Stimulated activated naive B cell treated with anti-CD40 and anti-IgM and Interleukin-4, amounts not matched to agents 10 μg/mL and 1 μg/mL and 100 μg/mL, for 72 hours (primary cell): ENCODE measurements around the gene SPARC.
"Not testable (repeated sequence)": the region's sequence is repeated elsewhere in the genome, so short reads cannot be mapped to it uniquely, and the experiment has no call there.

ENCODE experiments used
- ATAC-seq, 2 donors: fragments of 150-1000 bp; cut with Tn5 transposase; replicated peaks; 2 replicates each; pipeline ENCODE4 v1.10.0; 2021; ENCODE audit warnings: moderate library complexity in 1 of 2
- DNase-seq: peaks from one replicate; pipeline ENCODE4 v3.0.0; 2021
- H3K27ac Mint-ChIP-seq: one replicate; pipeline ENCODE4 v1.8.0; 2022; ENCODE audit warnings: mild to moderate bottlenecking, mixed read lengths
- H3K27me3 Mint-ChIP-seq, 2 donors: one replicate each; pipeline ENCODE4 v1.8.0; 2022; ENCODE audit warnings: mixed read lengths in 2 of 2
- H3K36me3 Mint-ChIP-seq, 2 donors: one replicate each; pipeline ENCODE4 v1.8.0; 2022; ENCODE audit warnings: mixed read lengths in 2 of 2, mild to moderate bottlenecking in 1 of 2
- H3K4me1 Mint-ChIP-seq, 2 donors: one replicate each; pipeline ENCODE4 v1.8.0; 2022; ENCODE audit warnings: mixed read lengths in 2 of 2, mild to moderate bottlenecking in 1 of 2
- H3K4me3 Mint-ChIP-seq, 2 donors: one replicate each; pipeline ENCODE4 v1.8.0; 2022; ENCODE audit warnings: mild to moderate bottlenecking in 2 of 2, mixed read lengths in 2 of 2, moderate library complexity in 1 of 2
- H3K9me3 Mint-ChIP-seq, 2 donors: one replicate each; pipeline ENCODE4 v1.8.0; 2022; ENCODE audit warnings: mixed read lengths in 2 of 2, mild to moderate bottlenecking in 1 of 2

Gene SPARC

GRCh38 chr5:151718153-151718552 lies 31.4 kb upstream of the SPARC start:
- Mint-ChIP-seq H3K36me3 (peaks cover 2 to 3% of the 10 kb centered on the region in 2 donors), H3K27me3 (peaks cover 0 to 6% of the 10 kb centered on the region in 2 donors), H3K27ac (no peak overlapping the region), H3K9me3 (no peaks in the 10 kb centered on the region), H3K4me1 (peaks cover 22 to 37% of the 10 kb centered on the region in 2 donors), H3K4me3 (no peak overlapping the region)
- DNase-seq (no peak), ATAC-seq (no peak)

DNA sequence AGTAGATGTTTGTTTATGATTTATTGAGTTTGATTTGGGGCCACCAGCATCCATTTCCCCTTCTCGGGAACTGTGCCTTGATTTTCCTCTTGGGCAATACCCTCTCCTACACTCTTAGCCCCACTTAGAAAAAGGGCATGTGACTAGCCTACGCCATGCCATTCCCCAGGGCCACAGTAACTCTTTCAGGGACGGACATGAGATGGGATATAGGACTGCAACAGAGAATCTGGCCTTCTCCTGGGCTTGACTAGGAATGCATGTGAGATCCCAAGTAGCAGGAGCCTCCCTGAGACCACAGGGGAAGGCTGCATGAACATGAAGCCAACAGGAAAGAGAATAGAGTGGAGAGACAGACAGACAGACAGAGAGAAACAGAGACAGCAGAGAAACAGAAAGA lies 30.7 kb upstream of the SPARC start:
- peaks cover 0 to 13% of the 10 kb centered on the region in 2 donors for H3K27me3 Mint-ChIP-seq
- H3K9me3 Mint-ChIP-seq, result peaks cover 1 to 2% of the 10 kb centered on the region in 2 donors
- H3K4me1 Mint-ChIP-seq, result peaks cover 20 to 29% of the 10 kb centered on the region in 2 donors
- DNase-seq (no peak), ATAC-seq (no peak)
- no peak overlapping the region for H3K4me3 Mint-ChIP-seq
- H3K27ac Mint-ChIP-seq, result peak overlapping the region; percentile 4
- peaks cover 2 to 7% of the 10 kb centered on the region in 2 donors for H3K36me3 Mint-ChIP-seq

GRCh38 chr5:151709109-151709735 lies 22.5 kb upstream of the SPARC start:
- ATAC-seq (no peak), DNase-seq (no peak)
- H3K4me3 Mint-ChIP-seq, result no peak overlapping the region
- H3K27ac Mint-ChIP-seq, result no peak overlapping the region
- H3K27me3 Mint-ChIP-seq, result peaks cover 0 to 13% of the 10 kb centered on the region in 2 donors
- H3K36me3 Mint-ChIP-seq, result peaks cover 0 to 4% of the 10 kb centered on the region in 2 donors
- H3K4me1 Mint-ChIP-seq, result peaks cover 2 to 6% of the 10 kb centered on the region in 2 donors
- H3K9me3 Mint-ChIP-seq, result peaks cover 5 to 7% of the 10 kb centered on the region in 2 donors

DNA sequence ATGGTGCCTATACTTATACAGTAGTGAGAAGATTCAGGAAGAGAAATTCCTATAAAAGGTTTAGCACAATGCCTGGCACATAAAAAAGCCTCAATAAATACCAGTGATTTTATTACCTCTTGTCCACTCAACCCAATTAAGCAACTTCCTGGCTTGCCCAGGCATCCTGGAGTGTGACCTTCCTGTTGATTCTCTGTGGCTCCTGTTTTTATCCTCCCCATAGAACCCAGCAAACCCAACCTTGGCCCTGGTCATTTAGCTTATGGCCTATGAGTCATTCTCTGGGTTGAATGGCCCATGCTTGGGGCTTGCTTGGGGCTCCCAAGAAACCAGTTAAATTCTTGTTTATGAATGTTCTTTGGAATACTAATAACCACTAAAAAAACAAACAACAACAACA lies 21.4 kb upstream of the SPARC start:
- Mint-ChIP-seq H3K4me1 (peaks cover 7 to 11% of the 10 kb centered on the region in 2 donors), H3K9me3 (peaks cover 5 to 7% of the 10 kb centered on the region in 2 donors), H3K4me3 (no peak overlapping the region), H3K27me3 (peaks cover 0 to 13% of the 10 kb centered on the region in 2 donors), H3K27ac (no peak overlapping the region), H3K36me3 (peaks cover 0 to 4% of the 10 kb centered on the region in 2 donors)
- DNase-seq, result no peak
- no peak for ATAC-seq

DNA sequence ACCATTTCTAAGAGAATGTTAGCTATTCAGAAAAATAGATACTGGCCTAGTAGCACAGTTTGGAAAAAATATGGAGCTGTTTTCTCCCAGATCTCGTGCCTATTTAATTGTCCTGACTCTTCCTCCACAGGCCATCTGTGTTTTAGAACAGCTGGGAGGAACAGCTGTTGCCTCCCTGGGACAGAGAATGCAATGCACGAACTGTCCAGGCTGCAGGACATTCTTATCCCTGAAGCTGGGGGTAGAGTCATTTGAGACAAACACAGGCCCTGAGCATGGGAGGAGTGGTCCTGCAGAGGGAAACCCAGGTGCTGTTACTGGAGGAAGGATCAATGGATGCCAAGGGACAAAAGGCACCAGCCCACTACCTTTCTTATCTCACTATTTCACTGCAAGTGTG lies 20.9 kb upstream of the SPARC start:
- no peak overlapping the region for H3K27ac Mint-ChIP-seq
- H3K9me3 Mint-ChIP-seq, result peaks cover 5 to 7% of the 10 kb centered on the region in 2 donors
- ATAC-seq (no peak), DNase-seq (no peak)
- H3K4me3 Mint-ChIP-seq, result no peak overlapping the region
- peaks cover 10 to 15% of the 10 kb centered on the region in 2 donors for H3K4me1 Mint-ChIP-seq
- H3K27me3 Mint-ChIP-seq, result peaks cover 0 to 7% of the 10 kb centered on the region in 2 donors
- H3K36me3 Mint-ChIP-seq, result no peaks in the 10 kb centered on the region

DNA sequence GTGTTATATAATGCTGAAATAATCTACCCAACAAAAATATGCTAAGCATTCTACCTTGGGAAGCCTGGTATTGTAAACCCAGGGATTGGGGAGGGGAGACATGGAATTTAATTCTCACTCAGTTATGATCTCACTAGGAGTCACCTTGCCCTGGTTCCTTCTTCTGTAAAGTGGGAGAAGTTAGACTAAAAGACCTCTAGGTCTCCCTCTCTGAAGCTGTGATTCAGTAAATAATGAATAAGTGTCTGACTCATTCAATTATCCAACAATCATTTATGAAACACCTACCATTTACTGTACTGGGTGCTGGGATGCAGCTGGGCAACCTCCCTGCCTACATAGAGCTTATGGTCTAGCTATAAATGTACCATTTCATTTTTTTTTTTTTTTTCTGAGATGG lies 20.2 kb upstream of the SPARC start:
- DNase-seq, result no peak
- no peaks in the 10 kb centered on the region for H3K36me3 Mint-ChIP-seq

DNA sequence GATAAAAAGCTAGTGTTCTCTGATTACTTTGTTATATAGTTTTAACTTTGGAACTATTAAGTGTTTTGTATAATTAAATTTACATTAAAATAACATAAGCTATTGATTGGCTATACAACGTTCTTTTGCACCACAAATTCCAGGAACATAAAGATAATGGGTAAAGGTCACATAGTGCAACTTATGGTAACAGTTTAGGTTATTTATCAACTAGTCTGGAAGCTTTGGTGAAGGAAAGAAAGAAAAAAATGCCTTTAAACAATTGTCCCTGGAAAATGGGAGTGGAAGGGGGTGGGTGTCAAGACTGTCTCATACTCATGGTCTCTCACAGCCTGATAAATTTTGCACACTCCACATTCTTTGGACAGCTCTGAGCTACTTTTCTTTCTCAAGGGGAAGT lies 17.1 kb upstream of the SPARC start:
- H3K4me3 Mint-ChIP-seq, result no peak overlapping the region
- H3K9me3 Mint-ChIP-seq, result no peaks in the 10 kb centered on the region
- DNase-seq (no peak), ATAC-seq (no peak)
- H3K4me1 Mint-ChIP-seq, result peaks cover 15 to 16% of the 10 kb centered on the region in 2 donors
- H3K36me3 Mint-ChIP-seq, result no peaks in the 10 kb centered on the region
- H3K27me3 Mint-ChIP-seq, result no peaks in the 10 kb centered on the region
- H3K27ac Mint-ChIP-seq, result no peak overlapping the region

More for the DNA sequence above, 20.2 kb upstream of the SPARC start:
- peaks cover 0 to 6% of the 10 kb centered on the region in 2 donors for H3K27me3 Mint-ChIP-seq
- H3K9me3 Mint-ChIP-seq, result peaks cover 2 to 4% of the 10 kb centered on the region in 2 donors
- H3K27ac Mint-ChIP-seq, result no peak overlapping the region
- H3K4me3 Mint-ChIP-seq, result no peak overlapping the region
- no peak for ATAC-seq
- H3K4me1 Mint-ChIP-seq, result peaks cover 10 to 15% of the 10 kb centered on the region in 2 donors

DNA sequence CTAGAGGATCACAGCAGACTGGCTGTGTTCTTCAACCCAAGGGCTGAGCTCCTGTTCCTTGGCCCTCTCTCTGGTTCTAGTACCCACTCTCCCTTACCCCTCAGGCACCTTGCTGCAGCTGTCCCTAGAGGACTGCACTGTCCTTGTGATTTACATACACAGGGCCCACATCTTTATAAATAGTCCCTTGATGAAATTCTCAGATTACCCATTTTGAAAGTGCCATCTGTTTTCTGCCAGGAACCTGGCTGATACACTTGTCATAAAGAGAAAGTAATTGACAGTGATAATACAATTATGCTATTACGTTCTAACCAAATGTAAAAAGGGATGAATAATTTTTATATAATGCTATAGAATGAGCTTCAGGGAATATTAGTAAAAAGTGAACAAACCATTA lies 16.5 kb upstream of the SPARC start:
- peaks cover 15 to 16% of the 10 kb centered on the region in 2 donors for H3K4me1 Mint-ChIP-seq
- no peaks in the 10 kb centered on the region for H3K36me3 Mint-ChIP-seq
- DNase-seq (no peak), ATAC-seq (peak; percentile 94 to 96)
- no peak overlapping the region for H3K4me3 Mint-ChIP-seq
- H3K9me3 Mint-ChIP-seq, result no peaks in the 10 kb centered on the region
- H3K27ac Mint-ChIP-seq, result no peak overlapping the region
- no peaks in the 10 kb centered on the region for H3K27me3 Mint-ChIP-seq

- H3K27me3 Mint-ChIP-seq, result no peaks in the 10 kb centered on the region
- ATAC-seq (peak; percentile 69 to 74), DNase-seq (no peak)
- no peaks in the 10 kb centered on the region for H3K36me3 Mint-ChIP-seq
- no peaks in the 10 kb centered on the region for H3K9me3 Mint-ChIP-seq
- H3K4me3 Mint-ChIP-seq, result no peak overlapping the region
- no peak overlapping the region for H3K27ac Mint-ChIP-seq
- H3K4me1 Mint-ChIP-seq, result peaks cover 15 to 20% of the 10 kb centered on the region in 2 donors
These were observed 14.1 kb upstream of the SPARC start for GRCh38 chr5:151700820-151701219.

DNA sequence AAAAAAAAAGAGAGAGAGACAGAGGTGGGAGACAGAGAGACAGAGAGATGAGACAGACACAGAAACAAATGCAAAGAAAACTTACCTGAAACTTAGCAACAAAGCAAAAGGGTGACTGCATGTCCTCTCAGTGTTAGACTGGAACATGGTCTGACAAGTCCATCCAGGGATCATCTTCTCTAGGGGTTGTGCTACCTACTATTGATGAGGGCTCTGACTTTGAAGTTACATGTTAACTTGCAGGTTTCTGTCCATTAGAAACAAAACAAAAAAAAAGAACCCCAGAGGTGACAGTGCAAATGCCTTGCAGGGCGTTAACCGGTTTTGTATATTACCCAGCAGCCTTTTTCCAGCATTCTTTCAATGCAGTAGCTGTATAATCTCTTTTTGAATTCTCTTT lies 13.6 kb upstream of the SPARC start:
- H3K4me3 Mint-ChIP-seq, result no peak overlapping the region
- no peak for ATAC-seq

DNA sequence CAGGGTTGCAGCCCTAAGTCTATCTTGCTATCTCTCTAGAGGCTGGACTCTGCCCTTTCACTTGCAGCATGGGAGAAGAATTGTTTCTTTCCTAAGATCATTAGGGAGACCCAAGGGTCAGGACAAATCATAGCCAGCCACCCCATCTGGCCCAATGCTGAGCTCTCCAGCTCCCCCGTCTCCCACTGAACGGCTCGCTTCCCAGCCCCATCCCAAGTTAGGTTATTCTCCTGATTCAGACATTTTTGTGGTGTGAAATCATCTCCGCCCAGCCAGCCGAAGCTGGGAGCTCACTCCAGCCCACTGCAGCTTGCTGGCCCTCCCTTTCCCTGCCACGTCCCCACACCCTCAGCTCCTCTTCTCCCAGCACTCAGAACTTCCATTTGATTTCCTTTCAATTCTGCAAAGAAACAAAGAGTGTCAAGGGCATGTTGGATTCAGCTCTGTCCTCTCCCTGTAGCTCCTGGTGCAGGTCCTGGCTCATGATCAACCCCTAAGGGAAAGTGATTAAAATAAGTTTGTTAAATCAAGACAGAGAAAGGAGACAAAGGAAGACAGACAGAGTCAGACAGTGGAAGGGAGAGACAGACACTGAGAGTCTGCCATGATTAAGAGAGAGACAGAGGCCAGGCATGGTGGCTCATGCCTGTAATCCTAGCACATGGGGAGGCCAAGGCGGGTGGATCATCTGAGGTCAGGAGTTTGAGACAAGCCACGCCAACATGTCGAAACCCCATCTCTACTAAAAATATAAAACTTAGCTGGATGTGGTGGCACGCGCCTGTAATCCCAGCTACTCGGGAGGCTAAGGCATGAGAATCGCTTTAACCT lies 12.6 kb upstream of the SPARC start:
- no peaks in the 10 kb centered on the region for H3K9me3 Mint-ChIP-seq

More for the DNA sequence above, 13.6 kb upstream of the SPARC start:
- H3K36me3 Mint-ChIP-seq, result no peaks in the 10 kb centered on the region
- H3K9me3 Mint-ChIP-seq, result no peaks in the 10 kb centered on the region
- DNase-seq, result no peak
- no peak overlapping the region for H3K27ac Mint-ChIP-seq
- H3K4me1 Mint-ChIP-seq, result peaks cover 15 to 20% of the 10 kb centered on the region in 2 donors
- no peaks in the 10 kb centered on the region for H3K27me3 Mint-ChIP-seq

GRCh38 chr5:151698081-151698480 lies 11.4 kb upstream of the SPARC start:
- H3K9me3 Mint-ChIP-seq, H3K27me3 Mint-ChIP-seq, H3K36me3 Mint-ChIP-seq, H3K27ac Mint-ChIP-seq, H3K4me3 Mint-ChIP-seq, ATAC-seq, DNase-seq: not testable (repeated sequence)
- H3K4me1 Mint-ChIP-seq, result peaks cover 10 to 14% of the 10 kb centered on the region in 2 donors

More for the DNA sequence above, 12.6 kb upstream of the SPARC start:
- H3K27ac Mint-ChIP-seq, result no peak overlapping the region
- H3K27me3 Mint-ChIP-seq, result no peaks in the 10 kb centered on the region
- DNase-seq (no peak), ATAC-seq (no peak)
- H3K4me3 Mint-ChIP-seq, result no peak overlapping the region
- H3K4me1 Mint-ChIP-seq, result peaks cover 15 to 20% of the 10 kb centered on the region in 2 donors
- H3K36me3 Mint-ChIP-seq, result no peaks in the 10 kb centered on the region

DNA sequence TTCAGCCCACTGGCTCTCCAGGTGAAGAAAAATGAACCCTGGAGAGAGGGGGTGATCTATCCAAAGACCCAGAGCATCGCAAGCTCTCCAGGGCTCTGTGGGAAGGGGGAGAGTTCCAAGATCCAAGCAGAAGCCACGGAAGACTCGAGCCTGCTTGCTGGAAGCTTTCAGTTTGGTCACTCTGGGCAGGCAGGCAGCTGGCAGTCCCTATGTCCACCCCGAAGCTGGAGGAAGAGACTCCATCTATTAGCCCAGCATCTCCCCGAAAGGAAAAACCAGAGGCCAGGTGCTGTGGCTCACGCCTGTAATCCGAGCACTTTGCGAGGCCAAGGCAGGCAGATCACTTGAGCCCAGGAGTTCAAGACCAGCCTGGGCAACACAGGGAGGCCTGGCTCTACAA lies 10.7 kb upstream of the SPARC start:
- no peaks in the 10 kb centered on the region for H3K36me3 Mint-ChIP-seq
- no peak overlapping the region for H3K27ac Mint-ChIP-seq
- no peak overlapping the region for H3K4me3 Mint-ChIP-seq
- H3K9me3 Mint-ChIP-seq, result no peaks in the 10 kb centered on the region
- ATAC-seq, result no peak
- DNase-seq, result no peak
- H3K4me1 Mint-ChIP-seq, result peaks cover 7 to 12% of the 10 kb centered on the region in 2 donors
- H3K27me3 Mint-ChIP-seq, result no peaks in the 10 kb centered on the region

DNA sequence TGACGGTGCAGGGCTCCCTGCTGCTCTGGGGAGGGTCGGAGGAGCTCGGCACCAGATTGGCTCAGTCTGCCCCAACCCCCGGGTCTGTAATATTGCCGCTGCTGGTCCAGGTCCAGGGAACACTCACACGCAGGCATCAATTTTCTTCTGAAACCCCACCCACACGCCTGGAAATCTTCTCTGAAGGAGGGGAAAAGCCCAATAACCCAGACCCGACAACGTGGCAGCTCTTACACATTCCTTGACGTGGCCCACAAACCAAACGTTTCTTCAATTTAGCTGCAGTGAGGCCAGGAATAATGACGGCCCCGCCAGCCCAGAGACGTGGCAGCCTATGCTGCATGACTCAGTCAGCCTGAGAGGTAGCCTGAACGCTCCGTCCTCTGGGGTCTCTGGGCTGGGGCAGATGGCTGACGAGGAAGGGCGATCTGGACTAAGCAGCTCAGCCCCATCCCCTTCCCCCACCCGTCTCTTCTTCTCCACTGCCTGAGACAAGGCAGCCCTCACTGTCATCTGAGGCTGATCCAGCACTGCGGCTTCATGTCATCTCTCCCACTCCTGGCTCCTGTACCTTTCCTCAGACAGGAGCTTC lies 9.9 kb upstream of the SPARC start:
- DNase-seq, result no peak
- H3K4me3 Mint-ChIP-seq, result no peak overlapping the region
- no peak for ATAC-seq

More for the DNA sequence above, 9.9 kb upstream of the SPARC start:
- Mint-ChIP-seq H3K4me1 (peaks cover 7 to 10% of the 10 kb centered on the region in 2 donors), H3K27ac (no peak overlapping the region), H3K27me3 (no peaks in the 10 kb centered on the region), H3K9me3 (no peaks in the 10 kb centered on the region), H3K36me3 (no peaks in the 10 kb centered on the region)
